ENCODE measurements around the gene FAN1.

FAN1 gene

DNA sequence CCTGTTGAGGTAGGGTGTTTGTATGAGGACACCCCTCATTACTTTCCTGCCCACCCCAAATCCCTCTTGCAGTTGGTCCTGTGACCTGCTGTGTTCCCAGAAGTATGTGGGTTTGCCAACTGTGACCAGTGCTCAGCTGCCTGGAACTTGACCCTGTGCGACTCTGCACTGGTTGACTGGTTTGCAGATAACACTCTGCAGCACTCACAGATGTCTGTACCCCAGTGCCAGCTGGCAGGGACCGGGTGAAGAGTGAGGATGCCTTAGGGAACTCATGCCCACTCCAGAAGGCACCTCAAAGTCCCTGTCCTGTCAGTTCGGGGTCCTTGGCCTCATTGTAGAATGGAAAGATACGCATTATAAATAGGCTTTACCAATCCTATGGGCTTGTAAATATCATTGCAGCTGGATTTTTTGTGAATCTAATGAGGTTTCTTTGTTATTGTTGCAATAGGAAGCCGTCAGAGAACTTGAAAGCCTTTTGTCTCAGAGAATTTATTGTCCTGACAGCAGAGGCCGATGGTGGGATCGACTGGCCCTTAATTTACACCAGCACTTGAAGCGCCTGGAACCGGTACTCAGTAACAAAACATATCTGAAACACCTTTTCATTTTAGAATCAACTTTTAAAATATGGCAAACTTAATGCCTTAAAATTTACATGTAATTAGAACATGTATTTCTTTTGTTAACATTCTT is 18.2 kb downstream of the FAN1 start:
- DNase-seq: no peak

DNA sequence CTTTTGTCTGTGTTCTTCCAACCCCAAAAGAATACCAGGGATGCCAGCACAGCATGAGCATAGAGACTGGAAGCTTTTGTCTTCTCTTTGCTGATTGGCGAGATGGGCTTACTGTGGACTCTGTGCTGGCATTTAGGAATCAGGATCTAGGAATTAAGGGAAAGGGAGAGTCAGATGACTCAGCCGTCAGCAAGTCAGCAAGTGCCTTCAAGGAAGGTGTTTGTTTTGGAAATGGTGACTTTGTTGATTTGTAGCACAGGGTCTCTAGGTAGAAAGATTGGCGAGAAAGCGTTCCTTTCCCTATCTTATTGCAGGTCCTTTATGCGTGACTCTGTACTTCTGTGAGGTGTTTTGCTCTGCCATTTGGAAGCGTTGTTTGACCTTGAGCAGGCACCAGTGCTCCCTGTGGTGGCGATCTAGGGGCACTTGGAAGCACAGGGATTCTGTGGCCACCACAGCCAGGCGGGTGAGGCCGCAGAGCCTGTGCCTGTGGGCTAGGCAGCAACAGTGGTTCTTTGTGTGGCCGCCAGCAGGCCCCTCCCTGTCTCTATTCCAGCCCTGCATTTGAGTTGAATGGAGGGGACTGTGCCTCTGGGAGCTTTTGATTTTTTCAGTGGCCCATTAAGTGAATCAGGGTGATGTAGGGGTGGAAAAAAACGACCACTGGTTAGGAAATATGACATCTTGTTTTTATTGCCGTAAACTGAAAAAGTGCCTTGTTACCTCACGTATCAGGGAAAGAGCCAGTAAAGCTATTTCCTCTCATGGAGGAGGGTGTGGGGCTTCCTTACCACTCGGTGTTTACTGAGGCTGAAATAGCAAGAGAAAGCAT is 19.0 kb downstream of the FAN1 start:
- DNase-seq: no peak

GRCh38 chr15:30923429-30923828 is 19.7 kb downstream of the FAN1 start:
- no peak for DNase-seq

DNA sequence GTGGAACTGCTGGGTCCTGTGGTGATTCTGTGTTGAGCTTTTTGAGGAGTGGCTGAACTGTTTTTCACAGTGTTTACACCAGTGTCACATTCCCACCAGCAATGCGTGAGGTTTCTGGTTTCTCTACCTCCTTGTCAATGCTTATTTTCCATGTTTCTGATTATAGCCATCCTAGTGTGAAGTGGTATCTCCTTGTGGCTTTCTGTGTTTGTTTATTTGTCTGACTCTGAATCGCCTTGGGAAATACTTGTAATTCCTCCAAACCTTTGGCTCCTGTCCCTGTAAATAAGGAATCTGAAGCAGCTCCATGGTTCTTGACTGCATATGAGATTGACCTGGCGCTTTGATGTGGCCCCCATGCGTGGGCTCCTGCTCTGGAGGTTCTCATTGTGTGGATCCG is 20.6 kb downstream of the FAN1 start:
- DNase-seq: no peak

GRCh38 chr15:30925686-30926085 is 22.0 kb downstream of the FAN1 start:
- DNase-seq: no peak

- DNase-seq: no peak
Measured at GRCh38 chr15:30926161-30926560, 22.4 kb downstream of the FAN1 start.

- DNase-seq: no peak
Measured at GRCh38 chr15:30927148-30927761, 23.5 kb downstream of the FAN1 start.

DNA sequence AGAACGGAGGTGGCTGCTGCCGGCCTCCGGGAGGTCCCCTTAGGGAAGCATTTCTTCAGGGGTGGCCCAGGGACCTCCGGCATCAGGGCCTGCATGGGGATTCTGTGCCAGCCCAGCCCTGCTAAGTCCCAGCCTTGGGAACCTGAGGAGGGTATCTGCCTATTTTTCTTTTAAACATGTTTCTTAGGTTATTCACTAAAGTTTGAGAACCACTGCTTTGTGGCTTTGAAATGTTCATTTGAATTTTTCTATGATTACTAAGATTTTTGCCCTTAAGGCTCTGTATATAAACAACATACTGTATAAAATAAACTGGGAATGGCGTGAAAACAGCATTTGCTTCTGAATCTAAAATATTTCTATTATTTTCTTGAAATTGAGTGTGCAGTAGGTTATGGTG is 24.4 kb downstream of the FAN1 start:
- DNase-seq: no peak

DNA sequence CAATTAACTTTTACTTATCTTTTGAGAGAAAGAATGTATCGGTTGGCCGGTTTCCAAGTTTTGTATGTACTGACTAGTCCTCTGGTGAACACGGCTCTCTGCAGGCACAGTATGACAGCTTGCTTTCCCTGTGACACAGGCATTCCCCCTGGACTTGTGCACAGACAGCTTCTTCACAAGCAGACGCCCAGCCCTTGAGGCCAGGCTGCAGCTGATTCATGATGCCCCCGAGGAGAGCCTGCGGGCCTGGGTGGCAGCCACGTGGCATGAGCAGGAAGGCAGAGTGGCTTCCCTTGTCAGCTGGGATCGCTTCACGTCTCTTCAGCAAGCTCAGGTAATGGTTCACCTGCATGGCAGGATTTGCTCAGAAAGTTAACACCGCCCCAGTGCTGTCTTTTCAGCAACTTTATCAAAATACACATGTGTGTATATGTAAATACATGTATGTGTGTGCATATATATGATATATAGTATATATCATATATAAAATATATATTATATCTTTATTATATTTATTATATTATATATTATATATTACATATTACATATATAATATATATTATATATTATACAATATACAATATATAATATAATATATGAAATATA is 25.5 kb downstream of the FAN1 start:
- DNase-seq: peak; percentile 62

DNA sequence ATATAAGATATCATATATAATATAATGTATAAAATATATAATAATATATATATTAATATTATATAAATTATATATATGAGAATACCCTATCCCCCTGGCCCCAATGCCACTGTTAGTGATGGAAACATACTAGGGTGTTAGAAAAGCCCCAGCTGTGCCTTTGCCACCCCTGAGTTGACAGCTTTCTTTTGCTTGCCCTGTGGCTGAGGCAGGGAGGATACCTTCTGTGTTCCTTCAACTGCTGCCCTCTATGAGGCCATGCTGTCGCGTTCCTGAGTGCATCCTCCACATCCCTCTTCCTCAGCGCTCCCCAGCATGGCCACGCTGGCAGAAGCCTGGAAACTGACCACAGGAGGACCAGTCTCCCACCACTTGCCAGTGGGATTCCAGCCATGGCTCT is 26.3 kb downstream of the FAN1 start:
- peak; percentile 15 for DNase-seq

DNA sequence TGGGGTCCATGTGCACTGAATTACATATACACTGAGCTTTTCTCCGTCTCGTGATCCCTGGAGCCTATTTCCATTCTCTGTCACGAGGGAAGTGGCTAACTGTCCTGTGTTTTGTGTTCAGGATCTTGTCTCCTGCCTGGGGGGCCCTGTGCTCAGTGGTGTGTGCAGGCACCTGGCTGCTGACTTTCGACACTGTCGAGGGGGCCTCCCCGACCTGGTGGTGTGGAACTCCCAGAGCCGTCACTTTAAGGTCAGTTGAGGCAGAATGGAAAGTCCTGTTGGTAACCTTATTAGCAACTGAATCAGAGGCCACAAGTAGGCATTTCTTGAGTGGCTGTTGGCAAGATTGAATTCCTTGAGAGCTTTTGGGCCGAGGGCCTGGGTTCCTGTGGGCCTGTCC is 26.7 kb downstream of the FAN1 start:
- DNase-seq: no peak

DNA sequence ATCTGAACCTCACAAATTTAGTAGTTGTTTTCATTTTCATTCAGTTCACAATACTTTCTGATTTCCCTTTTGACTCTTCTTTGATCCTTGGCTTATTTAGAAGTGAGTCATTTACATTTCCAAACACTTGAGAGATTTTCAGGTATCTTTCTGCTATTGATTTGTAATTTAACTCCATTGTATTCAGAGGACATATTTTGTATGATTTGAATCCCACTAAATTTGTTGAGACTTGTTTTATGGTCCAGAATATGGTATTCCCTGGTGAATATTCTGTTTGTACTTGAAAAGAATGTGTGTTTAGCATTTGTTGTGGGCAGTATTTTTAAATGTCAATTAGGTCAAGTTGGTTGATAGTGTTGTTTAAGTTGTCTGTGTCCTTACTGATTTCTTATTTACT is 29.6 kb downstream of the FAN1 start:
- DNase-seq: no peak

- DNase-seq: no peak
Measured at GRCh38 chr15:30939161-30939560, 35.4 kb downstream of the FAN1 start.

GRCh38 chr15:30940359-30940758 is 36.6 kb downstream of the FAN1 start:
- peak; percentile 90 for DNase-seq

DNA sequence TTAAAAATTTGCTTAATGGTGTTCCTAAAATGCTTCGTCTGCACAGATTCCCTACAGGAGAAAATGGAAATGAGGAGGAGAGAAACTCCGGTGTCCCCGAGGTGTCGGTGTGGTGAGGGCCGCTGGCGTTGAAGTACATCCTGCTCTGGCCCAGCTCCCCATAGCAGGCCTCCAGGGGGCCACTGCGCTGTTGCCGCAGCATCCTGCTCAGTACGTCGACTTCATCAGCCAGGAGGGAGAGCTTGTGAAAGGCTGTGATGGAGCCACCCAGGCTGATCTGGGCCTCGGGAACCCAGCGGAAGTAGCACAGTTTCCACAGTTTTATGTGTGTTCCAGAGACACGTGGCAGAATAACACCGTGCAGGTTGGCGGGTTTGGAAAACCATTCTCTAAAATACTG is 37.8 kb downstream of the FAN1 start:
- DNase-seq: no peak

- no peak for DNase-seq
Measured at GRCh38 chr15:30943654-30944335, 40.1 kb downstream of the FAN1 start.

DNA sequence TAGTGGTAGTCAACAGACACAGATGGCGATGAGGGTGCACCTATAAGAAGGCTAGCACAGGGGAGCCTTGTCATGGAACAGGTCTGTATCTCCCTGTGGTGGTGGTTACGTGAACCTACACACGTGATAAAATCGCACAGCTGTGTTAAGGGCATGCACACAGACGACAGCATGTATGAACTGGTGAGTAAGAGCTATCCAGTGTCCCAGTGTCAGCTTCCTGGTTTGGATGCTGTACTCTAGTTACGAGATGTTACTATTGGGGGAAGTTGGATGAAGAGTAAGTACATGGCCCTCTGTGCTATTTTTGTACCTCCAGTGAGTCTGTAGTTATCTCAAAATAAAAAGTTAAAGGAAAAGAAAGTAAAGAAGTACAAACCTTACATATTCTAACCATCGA is 49.5 kb downstream of the FAN1 start:
- DNase-seq: no peak

GRCh38 chr15:30953731-30954378 is 50.1 kb downstream of the FAN1 start:
- DNase-seq: no peak

DNA sequence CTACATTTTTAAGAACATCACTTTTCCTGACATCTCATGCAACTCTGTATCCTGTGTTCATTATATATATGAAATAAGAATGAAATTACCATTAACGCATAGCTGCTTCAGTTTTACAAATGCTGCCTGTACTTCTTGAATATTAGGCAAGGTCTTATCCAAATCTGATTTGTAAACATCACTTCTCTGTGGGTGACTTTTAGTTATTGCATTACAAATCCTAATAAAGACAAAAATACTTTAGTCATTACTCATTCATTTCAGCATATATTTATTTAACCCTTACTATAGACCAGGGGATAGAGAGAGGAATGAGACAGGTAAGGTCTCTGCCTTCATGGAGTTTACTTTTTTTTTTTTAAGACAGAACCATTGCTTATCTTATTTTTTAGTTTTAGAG is 51.0 kb downstream of the FAN1 start:
- DNase-seq: no peak

- peak; percentile 9 for DNase-seq
Measured at GRCh38 chr15:30956216-30957124, 52.8 kb downstream of the FAN1 start.

GRCh38 chr15:30958219-30958618 is 54.5 kb downstream of the FAN1 start:
- no peak for DNase-seq
